Measurements from ENCODE around the gene ARHGEF10L.
A peak's percentile ranks its signal among the peaks of the same experiment; 100 is the strongest.

The ARHGEF10L gene

GRCh38 chr1:17742583-17742982 lies 203.1 kb downstream of the ARHGEF10L start:
- no peak overlapping the region for H2AFZ ChIP-seq (ENCODE audit: low read depth, low read length)
- H3K9me3 ChIP-seq (ENCODE audit: control insufficient read depth, low read length), result no peaks in the 10 kb centered on the region
- H3K36me3 ChIP-seq (ENCODE audit: control insufficient read depth in 1 of 2, insufficient read depth in 2 of 2, low read depth in 1 of 2, low read length in 2 of 2), result no peaks in the 10 kb centered on the region
- H3K23ac ChIP-seq (ENCODE audit: low read length in 2 of 2), result no peak overlapping the region
- H3K4me3 ChIP-seq (ENCODE audit: insufficient read depth in 1 of 2, low read depth in 1 of 2, low read length in 2 of 2), result peak overlapping the region in 1 of 2 experiments; percentile 19
- H2BK12ac ChIP-seq (ENCODE audit: low read length in 2 of 2), result no peak overlapping the region
- peaks cover 4 to 12% of the 10 kb centered on the region in 2 experiments for H3K27me3 ChIP-seq (ENCODE audit: control insufficient read depth in 1 of 2, insufficient read depth in 1 of 2, low read length in 2 of 2)
- no peaks in the 10 kb centered on the region for H3K79me1 ChIP-seq (replicated peaks; ENCODE audit: low read length, poor library complexity, severe bottlenecking)
- H2BK120ac ChIP-seq (ENCODE audit: low read depth, low read length), result no peak overlapping the region
- no peaks in the 10 kb centered on the region for H3K4me1 ChIP-seq (ENCODE audit: control insufficient read depth, insufficient read depth, low read depth, low read length)
- H4K8ac ChIP-seq (ENCODE audit: low read length), result no peak overlapping the region
- H2BK15ac ChIP-seq (ENCODE audit: low read depth, poor library complexity, severe bottlenecking), result no peak overlapping the region
- H3K4me2 ChIP-seq (ENCODE audit: low read length, poor library complexity, severe bottlenecking), result no peak overlapping the region
- DNase-seq, result no peak
- no peak overlapping the region for H3K14ac ChIP-seq (ENCODE audit: low read length in 2 of 2)
- no peak overlapping the region for H3K4ac ChIP-seq (ENCODE audit: low read depth in 1 of 2, low read length in 2 of 2)
- peak overlapping the region; percentile 68 for H3K9ac ChIP-seq (ENCODE audit: low read length)
- H2BK5ac ChIP-seq (ENCODE audit: low read depth, low read length, poor library complexity, severe bottlenecking), result no peak overlapping the region
- H3K27ac ChIP-seq (ENCODE audit: low read length, poor library complexity, severe bottlenecking), result no peak overlapping the region
- H4K91ac ChIP-seq (ENCODE audit: low read length), result no peak overlapping the region
- no peak overlapping the region for H3K18ac ChIP-seq (ENCODE audit: low read depth in 1 of 2, low read length in 2 of 2)
- 78% methylated on average over 4 of the region's 5 CpGs for WGBS
- no peak overlapping the region for H2AK5ac ChIP-seq (ENCODE audit: low read length, severe bottlenecking)

GRCh38 chr1:17743008-17743647 lies 203.6 kb downstream of the ARHGEF10L start:
- Histone ChIP-seq H4K8ac (ENCODE audit: low read length) (no peak overlapping the region), H3K4me1 (ENCODE audit: control insufficient read depth, insufficient read depth, low read depth, low read length) (no peaks in the 10 kb centered on the region), H3K23ac (ENCODE audit: low read length in 2 of 2) (no peak overlapping the region), H3K27ac (ENCODE audit: low read length, poor library complexity, severe bottlenecking) (no peak overlapping the region), H2BK120ac (ENCODE audit: low read depth, low read length) (no peak overlapping the region), H3K36me3 (ENCODE audit: control insufficient read depth in 1 of 2, insufficient read depth in 2 of 2, low read depth in 1 of 2, low read length in 2 of 2) (no peaks in the 10 kb centered on the region), H3K4ac (ENCODE audit: low read depth in 1 of 2, low read length in 2 of 2) (no peak overlapping the region), H2AK5ac (ENCODE audit: low read length, severe bottlenecking) (no peak overlapping the region), H3K4me2 (ENCODE audit: low read length, poor library complexity, severe bottlenecking) (no peak overlapping the region), H2BK15ac (ENCODE audit: low read depth, poor library complexity, severe bottlenecking) (no peak overlapping the region), H3K9ac (ENCODE audit: low read length) (peak overlapping the region; percentile 68), H3K9me3 (ENCODE audit: control insufficient read depth, low read length) (no peaks in the 10 kb centered on the region), H2BK12ac (ENCODE audit: low read length in 2 of 2) (no peak overlapping the region), H2AFZ (ENCODE audit: low read depth, low read length) (no peak overlapping the region), H3K14ac (ENCODE audit: low read length in 2 of 2) (no peak overlapping the region), H3K79me1 (replicated peaks; ENCODE audit: low read length, poor library complexity, severe bottlenecking) (no peaks in the 10 kb centered on the region), H3K27me3 (ENCODE audit: control insufficient read depth in 1 of 2, insufficient read depth in 1 of 2, low read length in 2 of 2) (peaks cover 4 to 11% of the 10 kb centered on the region in 2 experiments), H3K4me3 (ENCODE audit: insufficient read depth in 1 of 2, low read depth in 1 of 2, low read length in 2 of 2) (peak overlapping the region in 1 of 2 experiments; percentile 19), H2BK5ac (ENCODE audit: low read depth, low read length, poor library complexity, severe bottlenecking) (no peak overlapping the region), H3K18ac (ENCODE audit: low read depth in 1 of 2, low read length in 2 of 2) (no peak overlapping the region), H4K91ac (ENCODE audit: low read length) (no peak overlapping the region)
- no peak for DNase-seq
- WGBS, result 90% methylated on average over 6 of the region's 11 CpGs

DNA sequence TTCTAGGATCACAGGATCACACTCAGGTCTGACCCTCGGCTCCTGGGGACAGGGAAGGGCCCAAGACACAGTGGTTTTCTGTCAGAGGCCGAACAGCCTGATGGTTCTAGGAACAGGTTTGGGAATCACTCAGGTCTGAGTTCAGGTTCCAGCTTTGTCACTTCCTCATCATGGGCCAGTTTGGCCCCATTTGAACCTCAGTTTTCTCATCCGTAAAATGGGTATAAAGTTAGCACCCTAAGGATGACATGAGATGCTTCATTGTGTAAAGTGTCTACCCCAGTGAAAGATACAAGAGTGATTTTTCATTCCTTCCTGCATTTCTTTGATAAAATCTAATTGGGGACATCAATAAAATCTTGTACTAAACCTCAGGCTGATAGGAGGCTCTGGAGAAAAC lies 204.4 kb downstream of the ARHGEF10L start:
- H3K27me3 ChIP-seq (ENCODE audit: control insufficient read depth in 1 of 2, insufficient read depth in 1 of 2, low read length in 2 of 2), result peaks cover 4 to 11% of the 10 kb centered on the region in 2 experiments
- no peak overlapping the region for H3K4me3 ChIP-seq (ENCODE audit: insufficient read depth in 1 of 2, low read depth in 1 of 2, low read length in 2 of 2)
- H4K91ac ChIP-seq (ENCODE audit: low read length), result no peak overlapping the region
- no peak overlapping the region for H3K27ac ChIP-seq (ENCODE audit: low read length, poor library complexity, severe bottlenecking)
- no peaks in the 10 kb centered on the region for H3K4me1 ChIP-seq (ENCODE audit: control insufficient read depth, insufficient read depth, low read depth, low read length)
- no peak overlapping the region for H3K18ac ChIP-seq (ENCODE audit: low read depth in 1 of 2, low read length in 2 of 2)
- H3K9me3 ChIP-seq (ENCODE audit: control insufficient read depth, low read length), result no peaks in the 10 kb centered on the region
- no peak overlapping the region for H3K4ac ChIP-seq (ENCODE audit: low read depth in 1 of 2, low read length in 2 of 2)
- H3K14ac ChIP-seq (ENCODE audit: low read length in 2 of 2), result no peak overlapping the region
- no peak overlapping the region for H3K9ac ChIP-seq (ENCODE audit: low read length)
- H2AK5ac ChIP-seq (ENCODE audit: low read length, severe bottlenecking), result no peak overlapping the region
- 90% methylated on average over 3 of the region's 3 CpGs for WGBS
- no peak overlapping the region for H2BK120ac ChIP-seq (ENCODE audit: low read depth, low read length)
- no peak overlapping the region for H2BK5ac ChIP-seq (ENCODE audit: low read depth, low read length, poor library complexity, severe bottlenecking)
- no peak overlapping the region for H3K23ac ChIP-seq (ENCODE audit: low read length in 2 of 2)
- no peak for DNase-seq
- no peaks in the 10 kb centered on the region for H3K79me1 ChIP-seq (replicated peaks; ENCODE audit: low read length, poor library complexity, severe bottlenecking)
- no peak overlapping the region for H4K8ac ChIP-seq (ENCODE audit: low read length)
- H2AFZ ChIP-seq (ENCODE audit: low read depth, low read length), result no peak overlapping the region
- no peak overlapping the region for H2BK12ac ChIP-seq (ENCODE audit: low read length in 2 of 2)
- no peak overlapping the region for H3K4me2 ChIP-seq (ENCODE audit: low read length, poor library complexity, severe bottlenecking)
- no peak overlapping the region for H2BK15ac ChIP-seq (ENCODE audit: low read depth, poor library complexity, severe bottlenecking)
- no peaks in the 10 kb centered on the region for H3K36me3 ChIP-seq (ENCODE audit: control insufficient read depth in 1 of 2, insufficient read depth in 2 of 2, low read depth in 1 of 2, low read length in 2 of 2)

- Histone ChIP-seq H2BK5ac (ENCODE audit: low read depth, low read length, poor library complexity, severe bottlenecking) (no peak overlapping the region), H2AFZ (ENCODE audit: low read depth, low read length) (no peak overlapping the region), H3K14ac (ENCODE audit: low read length in 2 of 2) (no peak overlapping the region), H4K8ac (ENCODE audit: low read length) (no peak overlapping the region), H4K91ac (ENCODE audit: low read length) (no peak overlapping the region), H3K9me3 (ENCODE audit: control insufficient read depth, low read length) (no peaks in the 10 kb centered on the region), H3K18ac (ENCODE audit: low read depth in 1 of 2, low read length in 2 of 2) (no peak overlapping the region), H3K9ac (ENCODE audit: low read length) (no peak overlapping the region), H3K4ac (ENCODE audit: low read depth in 1 of 2, low read length in 2 of 2) (no peak overlapping the region), H3K79me1 (replicated peaks; ENCODE audit: low read length, poor library complexity, severe bottlenecking) (no peaks in the 10 kb centered on the region), H2BK12ac (ENCODE audit: low read length in 2 of 2) (no peak overlapping the region), H2BK15ac (ENCODE audit: low read depth, poor library complexity, severe bottlenecking) (no peak overlapping the region), H3K36me3 (ENCODE audit: control insufficient read depth in 1 of 2, insufficient read depth in 2 of 2, low read depth in 1 of 2, low read length in 2 of 2) (no peaks in the 10 kb centered on the region), H3K27ac (ENCODE audit: low read length, poor library complexity, severe bottlenecking) (no peak overlapping the region), H3K23ac (ENCODE audit: low read length in 2 of 2) (no peak overlapping the region), H3K4me1 (ENCODE audit: control insufficient read depth, insufficient read depth, low read depth, low read length) (no peaks in the 10 kb centered on the region), H3K4me3 (ENCODE audit: insufficient read depth in 1 of 2, low read depth in 1 of 2, low read length in 2 of 2) (no peak overlapping the region), H3K4me2 (ENCODE audit: low read length, poor library complexity, severe bottlenecking) (no peak overlapping the region), H2AK5ac (ENCODE audit: low read length, severe bottlenecking) (no peak overlapping the region), H3K27me3 (ENCODE audit: control insufficient read depth in 1 of 2, insufficient read depth in 1 of 2, low read length in 2 of 2) (peaks cover 2 to 11% of the 10 kb centered on the region in 2 experiments), H2BK120ac (ENCODE audit: low read depth, low read length) (no peak overlapping the region)
- no peak for DNase-seq
- WGBS, result 89% methylated on average over 11 of the region's 11 CpGs
Observed at GRCh38 chr1:17744666-17745478, 205.4 kb downstream of the ARHGEF10L start.
